ENCODE data around the gene ARHGEF11. TPM values are rescaled to one million over a fixed set of nuclear protein-coding genes. Genes with fewer than 3 reads are reported as not detected.

The ARHGEF11 gene
- total RNA-seq, 1 donor: 32.2 TPM

DNA sequence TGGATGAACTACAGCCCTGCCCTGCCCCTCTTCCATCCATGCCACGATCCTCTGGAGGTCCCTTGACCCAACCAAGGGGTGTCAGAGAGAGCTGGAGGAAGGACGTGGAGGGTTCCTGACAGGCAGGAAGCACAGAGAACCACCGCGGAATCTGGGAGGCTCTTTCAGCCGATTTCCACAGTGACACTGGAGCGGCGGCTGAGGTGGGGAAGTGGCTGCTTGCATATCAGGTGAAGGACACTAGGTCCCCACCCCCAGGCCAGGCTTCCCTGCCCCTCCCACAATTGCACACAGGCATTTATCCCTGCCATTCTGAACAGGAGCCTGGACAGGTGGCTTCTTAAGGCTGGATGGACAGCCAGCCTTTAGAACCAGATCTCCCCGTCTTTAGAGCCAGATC, 107.7 kb downstream of the ARHGEF11 start:
- no peak overlapping the region for H3K4me3 ChIP-seq (ENCODE audit: low read depth, low read length)
- TF ChIP-seq, protein P1, sequence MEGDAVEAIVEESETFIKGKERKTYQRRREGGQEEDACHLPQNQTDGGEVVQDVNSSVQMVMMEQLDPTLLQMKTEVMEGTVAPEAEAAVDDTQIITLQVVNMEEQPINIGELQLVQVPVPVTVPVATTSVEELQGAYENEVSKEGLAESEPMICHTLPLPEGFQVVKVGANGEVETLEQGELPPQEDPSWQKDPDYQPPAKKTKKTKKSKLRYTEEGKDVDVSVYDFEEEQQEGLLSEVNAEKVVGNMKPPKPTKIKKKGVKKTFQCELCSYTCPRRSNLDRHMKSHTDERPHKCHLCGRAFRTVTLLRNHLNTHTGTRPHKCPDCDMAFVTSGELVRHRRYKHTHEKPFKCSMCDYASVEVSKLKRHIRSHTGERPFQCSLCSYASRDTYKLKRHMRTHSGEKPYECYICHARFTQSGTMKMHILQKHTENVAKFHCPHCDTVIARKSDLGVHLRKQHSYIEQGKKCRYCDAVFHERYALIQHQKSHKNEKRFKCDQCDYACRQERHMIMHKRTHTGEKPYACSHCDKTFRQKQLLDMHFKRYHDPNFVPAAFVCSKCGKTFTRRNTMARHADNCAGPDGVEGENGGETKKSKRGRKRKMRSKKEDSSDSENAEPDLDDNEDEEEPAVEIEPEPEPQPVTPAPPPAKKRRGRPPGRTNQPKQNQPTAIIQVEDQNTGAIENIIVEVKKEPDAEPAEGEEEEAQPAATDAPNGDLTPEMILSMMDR (IDR thresholded peaks at IDR 0.05; ENCODE audit: insufficient read depth, low read length): no peak
- no peak for DNase-seq (ENCODE audit: low read depth)

DNA sequence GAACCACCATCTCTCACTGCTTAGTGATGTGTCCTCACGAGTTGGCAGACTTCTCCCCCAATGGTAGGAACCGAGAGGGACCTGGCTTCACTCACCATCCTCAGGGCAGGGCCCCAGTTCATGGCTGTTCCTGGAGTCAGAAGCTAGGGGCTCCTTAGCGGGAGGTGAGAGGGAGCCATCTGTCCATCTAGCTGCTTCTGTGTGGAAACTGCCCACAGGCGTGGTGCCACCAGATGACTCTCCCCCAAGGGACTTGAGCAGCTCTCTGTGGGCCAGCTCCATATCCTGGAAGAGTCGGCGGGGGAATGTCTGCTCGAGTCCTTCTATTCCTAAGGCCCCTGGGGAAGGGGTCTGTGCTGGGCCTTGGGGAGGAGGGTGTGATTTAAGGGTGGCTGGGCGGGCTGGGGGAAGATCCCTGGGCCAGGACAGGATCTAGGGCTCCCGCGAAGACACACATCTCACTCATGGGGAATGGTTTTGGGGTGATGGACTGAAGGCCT, 108.8 kb downstream of the ARHGEF11 start:
- TF ChIP-seq, protein P1 (IDR thresholded peaks at IDR 0.05; ENCODE audit: insufficient read depth, low read length): no peak
- no peak overlapping the region for H3K4me3 ChIP-seq (ENCODE audit: low read depth, low read length)
- no peak for DNase-seq (ENCODE audit: low read depth)

DNA sequence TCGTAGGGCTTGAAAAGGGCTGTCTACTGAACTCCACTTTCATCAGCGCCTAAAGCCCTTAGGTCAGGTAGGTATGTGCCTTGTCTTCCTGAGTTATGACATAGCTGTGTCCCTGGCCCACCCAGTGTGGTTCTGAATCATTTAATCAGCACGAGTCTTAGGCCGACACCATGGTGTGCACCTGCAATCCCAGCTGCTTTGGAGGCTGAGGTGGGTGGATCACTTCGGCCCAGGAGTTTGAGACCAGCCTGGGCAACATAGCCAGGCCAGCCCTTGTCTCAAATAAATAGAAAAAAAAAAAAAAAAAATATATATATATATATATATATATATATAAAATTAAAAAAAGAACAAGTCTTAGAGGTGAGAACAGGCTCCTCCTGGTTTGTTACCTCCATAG, 109.4 kb downstream of the ARHGEF11 start:
- DNase-seq (ENCODE audit: low read depth): no peak
- TF ChIP-seq, protein P1 (IDR thresholded peaks at IDR 0.05; ENCODE audit: insufficient read depth, low read length): no peak
- no peak overlapping the region for H3K4me3 ChIP-seq (ENCODE audit: low read depth, low read length)

DNA sequence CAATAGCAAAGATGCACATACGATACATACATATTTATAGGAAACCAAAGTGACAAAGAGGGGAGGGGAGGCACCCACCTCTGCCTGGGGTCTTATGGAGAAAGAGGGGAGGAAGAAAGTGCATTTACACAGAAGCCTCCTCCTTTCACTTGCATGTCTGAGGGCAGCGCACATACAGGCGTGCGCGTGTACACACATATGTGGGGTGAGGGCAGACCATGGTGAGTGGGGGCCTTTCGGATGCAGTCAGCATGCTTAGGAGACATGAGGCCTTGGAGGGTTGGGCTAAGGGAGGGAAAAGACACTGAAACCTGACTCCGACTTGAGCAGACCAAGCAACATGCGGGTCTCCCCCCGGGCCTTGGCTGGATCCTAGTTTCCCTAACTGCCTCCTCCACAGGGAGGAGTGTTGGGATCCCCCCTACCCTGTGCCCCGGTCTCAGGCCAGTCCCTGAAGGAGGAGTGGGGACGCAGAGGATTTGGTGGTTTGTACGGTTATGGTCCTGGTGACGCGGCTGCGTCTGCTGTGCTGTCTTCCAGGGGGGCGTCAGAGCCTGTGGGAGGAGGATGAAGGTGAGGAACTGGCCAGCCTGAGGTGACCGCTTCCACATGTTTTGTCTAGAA, 109.9 kb downstream of the ARHGEF11 start:
- no peak for DNase-seq (ENCODE audit: low read depth)
- TF ChIP-seq, protein P1 (IDR thresholded peaks at IDR 0.05; ENCODE audit: insufficient read depth, low read length): no peak
- no peak overlapping the region for H3K4me3 ChIP-seq (ENCODE audit: low read depth, low read length)

DNA sequence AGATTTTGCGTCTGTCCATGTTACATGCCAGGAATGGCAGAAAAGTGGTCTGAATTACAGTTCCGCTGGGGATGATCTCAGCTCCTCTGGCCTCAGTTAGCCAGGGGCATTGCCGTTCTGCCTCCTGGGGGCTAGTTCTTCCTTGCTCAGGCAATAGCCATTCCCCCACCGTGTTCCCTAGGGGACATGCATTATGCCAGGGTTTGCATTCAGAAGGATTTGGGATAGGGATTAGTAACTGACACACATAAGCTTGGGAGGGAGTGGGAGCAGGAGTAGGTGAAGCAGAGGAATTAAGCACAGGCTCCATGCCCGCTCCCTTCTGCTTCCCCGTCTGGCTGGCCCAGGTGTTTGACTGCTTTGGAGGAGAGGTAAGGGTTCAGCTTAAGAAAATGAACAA, 112.4 kb downstream of the ARHGEF11 start:
- DNase-seq (ENCODE audit: low read depth): no peak
- TF ChIP-seq, protein P1 (IDR thresholded peaks at IDR 0.05; ENCODE audit: insufficient read depth, low read length): no peak
- H3K4me3 ChIP-seq (ENCODE audit: low read depth, low read length): no peak overlapping the region

DNA sequence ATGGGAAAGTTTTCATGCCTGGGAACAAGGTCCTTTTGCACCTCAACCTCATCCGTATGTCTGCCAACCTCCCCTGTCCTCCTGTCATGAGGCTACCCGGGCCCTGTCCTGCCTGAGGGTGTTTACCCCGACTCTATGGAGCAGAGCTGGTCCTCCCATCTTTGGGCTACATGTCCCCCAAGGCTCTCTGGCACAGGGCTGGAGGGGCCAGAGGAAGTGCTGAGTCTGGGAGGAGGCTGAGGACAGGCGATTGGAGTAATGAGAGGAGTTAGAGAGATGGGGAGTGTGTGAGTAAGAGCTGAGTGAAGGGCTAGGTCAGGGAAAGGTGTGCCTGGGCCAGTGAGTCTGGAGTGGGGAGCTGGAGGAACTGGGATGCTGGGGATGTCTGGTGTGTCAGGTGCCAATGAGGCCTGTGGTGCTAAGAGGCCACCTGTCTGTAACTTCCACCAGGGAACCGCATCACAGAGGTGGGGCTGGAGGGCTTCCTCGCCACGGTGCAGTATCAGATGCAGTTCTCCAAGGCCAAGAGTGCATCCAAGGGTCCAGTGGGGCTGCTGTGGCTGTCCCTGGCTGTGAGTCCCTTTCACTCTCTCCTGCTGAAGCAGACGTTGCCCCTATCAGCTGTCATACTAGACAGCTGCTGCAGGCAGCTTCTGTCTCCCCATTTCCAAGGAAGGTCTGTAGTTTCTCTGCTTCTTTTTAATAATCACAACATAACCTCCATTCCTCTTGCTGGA, 113.4 kb downstream of the ARHGEF11 start:
- TF ChIP-seq, protein P1 (IDR thresholded peaks at IDR 0.05; ENCODE audit: insufficient read depth, low read length): no peak
- no peak overlapping the region for H3K4me3 ChIP-seq (ENCODE audit: low read depth, low read length)
- no peak for DNase-seq (ENCODE audit: low read depth)
